Activated naive CD4-positive, alpha-beta T cell treated with anti-CD3 and anti-CD28 coated beads, Interleukin-2, amount 50 U/mL, for 16 hours (primary cell): ENCODE data around the gene SLC23A2.
"Not testable (repeated sequence)": the region's sequence is repeated elsewhere in the genome, so short reads cannot be mapped to it uniquely, and the experiment has no call there.

Experiments
- DNase-seq: peaks from one replicate; pipeline ENCODE4 v3.0.0-alpha.2; 2020

The SLC23A2 gene

DNA sequence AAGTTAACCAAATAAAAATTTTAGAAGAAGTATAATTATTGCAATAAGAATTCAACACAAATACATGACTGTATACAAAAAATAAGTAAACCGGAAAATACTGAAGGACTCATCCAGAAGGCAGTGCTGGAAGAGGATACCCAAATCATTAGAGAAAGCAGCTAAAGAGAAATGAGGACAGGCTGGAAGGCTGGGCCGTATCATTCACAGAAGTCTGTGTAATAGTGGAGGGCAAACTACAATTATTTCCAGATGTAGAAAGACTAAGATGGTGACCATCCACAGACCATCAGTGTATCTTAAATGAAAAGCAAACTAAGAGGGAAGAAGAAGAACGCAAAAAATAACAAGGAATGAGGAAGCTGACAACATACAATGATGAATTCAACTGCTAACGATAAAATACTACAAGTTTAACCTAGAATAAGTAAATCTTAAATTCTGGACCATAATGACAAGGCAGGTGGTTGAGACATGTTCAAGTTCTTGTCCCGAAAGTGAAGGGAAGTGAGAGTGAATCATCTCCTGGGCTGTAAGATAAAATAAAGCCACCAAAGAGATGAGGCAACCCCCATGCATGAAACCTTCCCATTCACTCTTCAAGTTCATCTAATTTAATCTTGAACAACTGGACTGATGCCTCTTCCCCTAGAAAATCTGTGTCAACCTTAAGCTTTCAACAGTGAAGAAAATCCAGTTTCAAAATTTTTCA, 71.5 kb downstream of the SLC23A2 start:
- no peak for DNase-seq

DNA sequence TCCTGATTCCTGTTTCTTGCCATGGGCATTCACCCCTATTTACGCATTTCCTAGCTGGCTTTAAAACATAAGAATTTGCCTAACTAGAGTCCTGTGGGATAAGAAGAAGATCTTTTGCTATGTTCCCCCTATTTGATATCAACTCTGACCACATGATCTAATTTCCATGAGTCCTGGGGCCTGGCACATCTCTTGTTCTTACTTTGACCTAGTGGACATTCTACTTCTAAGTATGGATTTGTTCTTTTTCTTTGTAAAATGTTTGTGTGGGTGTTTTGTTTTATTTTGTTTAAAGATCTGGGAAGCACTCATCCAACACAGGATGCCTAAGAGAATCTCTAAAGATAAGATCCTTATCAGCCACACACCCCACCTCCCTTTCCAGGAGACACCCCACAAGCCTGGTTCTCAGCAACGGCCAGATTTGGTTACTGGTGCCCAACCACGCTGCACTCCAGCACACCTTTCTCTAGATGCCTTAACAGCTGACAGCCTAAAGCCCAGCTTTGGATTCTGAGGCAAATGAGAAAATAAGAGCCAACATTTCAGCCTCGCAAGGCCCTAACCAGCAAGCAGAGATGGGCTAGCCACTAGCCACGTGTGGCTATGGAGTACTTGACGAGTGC, 74.7 kb downstream of the SLC23A2 start:
- no peak for DNase-seq

DNA sequence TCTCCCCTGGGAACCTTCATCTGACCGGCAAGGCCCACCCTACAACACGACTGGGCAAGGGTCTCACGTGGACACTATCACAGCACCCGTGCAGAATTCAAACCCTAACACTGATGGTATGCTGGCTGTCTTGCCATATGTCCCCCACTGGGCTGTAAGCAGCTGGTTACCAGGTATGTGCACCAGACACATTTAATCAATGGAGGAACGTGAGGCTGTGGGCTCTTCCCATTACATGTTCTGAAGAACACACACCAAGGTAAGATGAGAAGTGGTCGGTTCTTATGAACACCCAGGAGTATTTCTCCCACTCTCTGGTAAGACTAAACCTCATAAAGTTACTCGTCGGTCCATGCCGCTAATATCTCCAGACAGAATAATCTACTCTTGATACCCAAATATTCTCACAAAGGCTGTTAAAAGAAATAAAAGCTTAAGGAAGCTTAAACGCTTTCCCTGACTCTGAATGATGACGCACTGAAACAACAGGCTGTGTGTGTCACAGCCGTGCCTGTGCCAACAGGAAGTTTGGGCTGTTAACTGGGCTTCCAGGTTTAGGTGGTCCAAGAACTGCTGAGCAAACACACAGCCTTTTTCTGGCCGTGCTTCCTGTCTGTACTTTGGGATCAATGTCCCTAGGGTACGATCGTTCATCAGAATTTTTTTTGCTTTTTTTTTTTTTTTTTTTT, 75.3 kb downstream of the SLC23A2 start:
- DNase-seq: no peak

DNA sequence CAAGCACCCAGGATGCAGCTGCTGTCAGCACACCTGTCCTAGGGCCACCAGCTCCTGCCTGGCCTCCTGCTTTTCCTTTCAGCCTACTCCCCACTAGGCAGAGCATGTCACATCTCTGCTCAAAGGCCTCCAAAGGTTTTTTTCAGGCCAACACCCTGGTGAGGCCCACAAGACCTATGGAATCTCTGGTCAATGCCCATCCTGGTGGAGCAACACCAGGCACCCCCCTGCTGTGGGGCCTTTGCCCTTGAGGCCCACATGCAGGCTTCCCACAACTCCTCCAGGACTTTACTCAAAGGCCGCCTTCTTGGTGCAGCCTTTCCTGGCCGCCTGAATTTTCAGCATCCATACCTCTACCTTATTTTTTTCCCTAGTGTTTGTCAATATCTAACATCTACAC, 76.9 kb downstream of the SLC23A2 start:
- no peak for DNase-seq

DNA sequence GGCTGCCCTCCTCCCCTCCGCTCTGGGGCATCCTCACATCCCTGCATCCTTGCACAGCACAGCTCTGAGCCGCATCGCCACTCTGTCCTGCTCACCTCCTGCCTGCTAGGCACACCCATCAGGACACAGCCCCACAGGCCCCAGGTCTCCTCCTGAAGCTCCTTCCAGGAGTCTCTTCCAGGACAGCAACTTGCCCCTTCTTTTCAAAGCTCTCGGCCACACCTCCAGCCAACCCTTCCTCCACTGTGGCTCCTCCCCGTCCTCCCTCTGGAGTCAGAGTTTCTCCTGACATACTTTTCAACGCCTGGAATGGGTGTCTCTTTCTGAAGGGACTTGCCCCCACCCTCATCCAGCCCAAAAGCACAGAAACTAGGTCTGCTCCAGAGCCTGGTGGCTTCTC, 77.3 kb downstream of the SLC23A2 start:
- no peak for DNase-seq

DNA sequence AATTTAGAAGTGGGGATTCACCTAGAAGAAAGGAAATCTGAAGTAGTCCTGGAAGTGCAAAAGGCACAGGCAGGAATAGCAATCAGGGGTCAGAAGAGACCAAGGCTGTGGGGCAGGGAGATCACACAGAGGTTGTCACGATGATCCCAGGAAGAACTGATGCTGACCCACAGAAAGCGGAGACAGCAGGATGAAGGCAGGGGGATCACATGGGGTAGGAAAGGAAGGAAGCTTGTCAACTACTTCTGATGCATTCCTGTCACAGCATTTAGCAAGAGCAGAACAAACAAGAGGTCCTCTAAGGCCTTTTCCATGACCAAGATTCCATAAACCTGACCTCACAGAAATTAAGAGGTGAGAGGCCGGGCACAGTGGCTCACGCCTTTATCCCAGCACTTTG, 79.1 kb downstream of the SLC23A2 start:
- DNase-seq: no peak

DNA sequence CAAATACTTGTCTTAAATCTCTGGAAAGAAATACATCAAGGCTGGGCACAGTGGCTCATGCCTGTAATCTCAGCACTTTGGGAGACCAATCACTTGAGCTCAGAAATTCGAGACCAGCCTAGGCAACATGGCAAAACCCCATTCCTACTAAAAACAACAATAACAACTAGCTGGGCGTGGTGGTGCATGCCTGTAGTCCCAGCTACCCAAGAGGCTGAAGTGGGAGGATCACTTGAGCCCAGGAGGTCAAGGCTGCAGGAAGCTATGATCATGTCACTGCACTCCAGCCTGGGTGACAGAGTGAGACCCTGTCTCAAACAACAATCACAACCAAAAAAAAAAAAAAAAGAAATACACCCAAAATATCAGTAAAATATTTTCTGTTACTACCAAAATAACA, 80.0 kb downstream of the SLC23A2 start:
- not testable (repeated sequence) for DNase-seq

DNA sequence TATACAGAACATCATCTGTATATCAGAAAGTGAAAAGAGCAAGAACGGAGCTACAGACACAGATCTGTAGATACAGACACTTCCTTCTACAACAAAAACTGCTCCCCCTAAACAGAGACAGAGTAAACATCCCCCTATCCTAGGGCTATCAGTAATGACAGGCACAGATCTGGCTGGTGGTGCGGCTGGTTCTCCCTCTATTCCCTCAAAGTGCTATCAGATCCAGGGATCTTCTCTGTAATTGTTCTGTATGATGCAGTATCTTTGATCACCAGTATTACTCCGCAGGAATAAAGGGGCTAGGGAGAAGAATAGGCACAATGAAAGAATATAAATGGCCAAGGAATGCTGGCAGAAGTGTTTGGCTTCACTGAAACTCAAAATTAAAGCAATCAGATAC, 80.7 kb downstream of the SLC23A2 start:
- no peak for DNase-seq

DNA sequence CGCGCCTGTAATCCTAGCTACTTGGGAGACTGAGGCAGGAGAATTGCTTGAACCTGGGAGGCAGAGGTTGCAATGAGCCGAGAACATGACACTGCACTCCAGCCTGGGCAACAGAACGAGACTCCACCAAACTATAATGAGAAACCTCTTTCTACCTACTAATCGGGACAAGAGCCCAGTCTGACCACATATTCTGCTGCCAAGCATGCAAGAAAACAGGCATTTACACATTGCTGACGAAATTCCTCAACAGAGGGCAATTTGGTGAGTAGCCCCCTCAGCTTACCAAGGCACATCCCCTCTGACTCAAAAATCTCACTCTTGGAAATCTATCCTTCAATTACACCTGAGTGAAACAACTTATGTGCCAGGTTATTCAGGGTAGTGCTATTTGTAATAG, 81.2 kb downstream of the SLC23A2 start:
- DNase-seq: no peak

DNA sequence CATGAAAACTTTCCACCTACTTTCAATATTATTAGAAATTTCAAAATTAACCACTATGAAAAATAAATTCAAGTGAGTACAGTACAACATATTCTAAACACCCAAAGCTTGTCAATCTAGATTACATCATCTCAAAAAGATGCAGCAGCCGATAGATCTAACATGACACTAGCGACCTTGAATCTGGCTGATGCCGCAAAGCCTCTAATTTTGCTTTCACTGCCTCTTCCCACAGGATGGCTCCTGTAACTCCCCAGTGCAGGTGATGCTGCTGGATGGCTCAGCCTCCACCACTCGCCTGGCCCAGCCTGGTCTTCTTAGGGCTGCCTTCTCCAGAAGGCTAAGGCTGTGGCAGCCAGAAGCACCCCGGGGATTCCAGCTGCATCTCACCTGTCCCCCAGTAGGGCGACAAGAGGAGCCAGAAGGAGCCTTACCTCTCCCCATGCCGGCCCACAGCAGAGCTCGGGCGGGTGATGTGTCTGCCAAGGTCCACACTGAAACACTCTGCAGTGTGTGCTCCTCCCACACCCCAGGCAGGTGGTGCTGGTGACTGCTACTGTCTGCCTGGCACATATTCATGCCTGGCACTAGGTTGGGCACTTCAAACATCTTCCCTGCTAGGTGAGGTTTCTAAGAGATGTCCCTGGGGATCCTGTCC, 82.1 kb downstream of the SLC23A2 start:
- DNase-seq: no peak

DNA sequence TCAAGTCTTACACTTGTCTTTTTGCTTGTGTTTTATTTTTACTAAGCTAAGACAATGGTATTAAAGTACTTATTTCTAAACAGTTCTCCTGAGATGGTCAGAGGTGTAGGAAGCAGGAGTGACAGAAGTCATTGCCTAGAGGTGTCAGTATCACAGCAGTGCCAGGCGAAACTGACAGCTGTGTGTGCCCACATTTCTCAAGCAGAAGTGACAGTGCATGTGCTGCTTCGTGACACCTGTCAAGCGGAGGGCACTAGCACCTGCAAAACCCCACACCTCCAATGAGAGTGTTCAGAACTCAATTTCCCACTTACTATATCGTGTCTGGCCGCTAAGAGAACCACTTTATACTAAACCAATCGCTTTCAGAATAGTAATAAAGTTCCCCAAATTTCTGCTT, 82.8 kb downstream of the SLC23A2 start:
- no peak for DNase-seq

DNA sequence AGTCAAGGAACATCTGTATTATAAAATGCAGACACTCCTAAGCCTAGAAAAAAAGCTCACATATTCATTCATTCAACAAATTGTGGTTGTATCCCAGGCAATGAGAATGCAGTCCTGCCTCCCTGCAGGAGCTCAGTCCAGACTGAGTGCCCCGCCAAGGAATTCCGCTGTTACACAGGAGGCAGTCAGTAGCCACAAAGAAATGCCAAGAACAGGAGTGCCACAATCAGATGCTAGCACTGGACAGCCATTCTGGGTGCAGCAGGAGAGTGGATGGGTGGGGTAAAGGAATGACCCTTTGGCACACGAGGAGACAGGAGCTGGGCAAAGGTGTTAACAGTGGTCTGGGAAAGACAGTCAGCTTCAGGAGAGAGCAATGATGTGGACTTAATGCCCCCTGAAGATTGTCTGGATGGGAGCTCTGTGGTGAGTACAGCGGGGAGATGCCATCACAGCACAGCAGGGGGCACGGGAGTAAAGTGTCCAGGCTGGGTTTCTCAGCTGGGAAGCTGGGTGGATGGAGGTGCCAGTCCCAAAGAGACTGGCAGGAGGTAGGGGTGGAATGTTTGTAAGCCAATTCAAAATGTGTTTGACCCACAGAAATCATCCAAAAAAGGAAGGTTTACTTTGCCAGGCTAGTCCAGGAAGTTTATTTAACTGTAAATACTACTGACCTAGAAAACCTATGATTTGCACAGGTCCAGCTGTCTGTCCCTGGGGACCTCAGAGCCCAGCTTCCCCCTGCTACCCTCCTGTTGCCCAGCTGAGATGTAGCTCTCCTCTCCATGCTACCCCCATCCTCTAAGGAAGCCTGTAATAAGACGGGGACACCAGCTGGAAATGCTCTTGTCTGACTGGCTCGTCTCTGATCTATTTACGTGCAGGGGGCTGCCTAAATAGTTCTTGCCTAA, 84.1 kb downstream of the SLC23A2 start:
- DNase-seq: no peak

DNA sequence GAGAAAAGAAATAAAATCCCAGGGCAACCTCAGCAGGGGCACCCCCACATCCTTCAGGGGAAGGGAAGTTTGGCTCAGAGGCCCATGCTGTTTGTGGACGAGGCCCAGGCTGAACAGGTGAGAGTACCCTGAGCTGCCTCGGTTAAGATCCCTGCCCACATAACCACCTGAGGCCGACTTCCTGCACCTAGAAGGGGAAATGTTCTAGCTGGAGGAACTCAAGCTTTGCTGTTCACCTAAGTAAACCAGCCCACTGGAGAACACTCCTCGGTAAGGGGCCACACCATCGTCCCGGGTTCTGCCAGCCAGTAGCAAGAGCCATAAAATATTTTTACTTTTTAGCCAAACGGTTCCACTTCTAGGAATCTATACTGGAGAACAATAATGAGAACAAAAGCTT, 88.2 kb downstream of the SLC23A2 start:
- DNase-seq: no peak

DNA sequence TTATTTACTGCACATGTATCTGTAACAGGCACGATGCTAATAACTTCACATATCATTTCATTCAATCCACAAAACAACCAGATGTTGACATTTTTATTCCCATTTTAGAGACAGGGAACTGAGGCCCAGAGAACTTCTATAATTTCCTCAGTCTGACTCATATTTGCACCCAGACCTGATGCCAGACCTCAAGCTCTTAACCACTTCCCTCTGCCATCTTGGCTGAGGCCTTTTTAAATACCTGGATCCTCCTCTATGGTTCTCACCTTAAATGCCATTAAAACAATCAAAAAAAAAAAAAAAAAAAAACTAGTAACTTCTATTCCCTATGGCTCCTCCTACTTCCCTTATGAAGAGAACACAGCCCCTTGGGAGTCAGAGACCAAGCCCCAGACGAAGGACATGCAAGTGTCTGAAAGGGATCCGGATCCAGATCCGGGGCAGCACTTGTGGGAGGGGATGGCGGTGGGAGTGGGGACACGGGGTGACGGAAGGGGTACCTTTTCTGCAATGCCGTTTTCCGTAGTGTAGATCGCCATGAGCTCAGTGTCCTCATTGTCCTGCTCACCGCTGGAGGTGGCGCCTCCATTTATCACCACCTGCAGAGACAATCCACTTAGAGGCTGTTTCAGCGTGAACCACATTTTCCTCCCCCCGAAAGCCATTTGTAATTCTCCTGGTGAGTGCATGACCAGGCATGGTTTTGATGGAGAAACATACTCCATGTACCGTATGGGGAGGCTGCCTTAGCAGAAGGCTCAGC, 88.7 kb downstream of the SLC23A2 start:
- no peak for DNase-seq

DNA sequence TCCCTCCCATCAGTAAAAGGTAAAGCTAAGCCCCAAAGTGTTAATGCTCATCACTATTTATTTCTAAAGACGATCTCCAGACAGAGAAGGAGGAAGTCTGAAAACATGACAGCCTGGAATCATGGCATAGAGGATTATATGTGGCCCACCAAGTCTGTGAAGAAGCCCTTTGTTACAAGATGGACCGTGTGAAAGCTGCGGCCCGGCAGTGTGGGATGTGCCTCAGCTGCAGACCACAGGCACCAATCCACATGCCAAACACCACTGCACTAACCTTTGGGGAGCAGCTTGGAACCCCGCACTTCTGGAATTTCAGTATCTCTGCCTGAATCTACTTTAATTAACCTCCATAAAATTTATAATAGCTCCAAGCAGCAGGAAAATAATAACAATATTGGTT, 90.4 kb downstream of the SLC23A2 start:
- DNase-seq: no peak

DNA sequence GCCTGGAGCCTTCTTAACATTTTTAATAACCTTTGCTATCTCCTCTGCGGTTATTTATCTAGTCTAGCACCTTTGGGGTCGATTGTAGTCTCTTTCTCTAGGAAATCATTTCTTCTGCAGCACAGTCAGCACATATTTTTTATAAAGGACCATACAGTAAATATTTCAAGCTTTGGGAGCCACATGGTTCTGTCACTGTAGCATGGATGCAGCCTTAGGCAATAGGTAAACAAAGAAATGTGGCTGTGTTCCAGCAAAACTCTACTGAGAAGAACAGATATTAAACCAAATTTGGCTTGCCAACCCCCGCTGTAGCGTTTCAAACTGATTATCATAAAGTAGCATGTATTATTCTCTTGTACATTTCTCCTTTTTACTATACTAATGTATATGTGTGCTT, 95.7 kb downstream of the SLC23A2 start:
- no peak for DNase-seq

DNA sequence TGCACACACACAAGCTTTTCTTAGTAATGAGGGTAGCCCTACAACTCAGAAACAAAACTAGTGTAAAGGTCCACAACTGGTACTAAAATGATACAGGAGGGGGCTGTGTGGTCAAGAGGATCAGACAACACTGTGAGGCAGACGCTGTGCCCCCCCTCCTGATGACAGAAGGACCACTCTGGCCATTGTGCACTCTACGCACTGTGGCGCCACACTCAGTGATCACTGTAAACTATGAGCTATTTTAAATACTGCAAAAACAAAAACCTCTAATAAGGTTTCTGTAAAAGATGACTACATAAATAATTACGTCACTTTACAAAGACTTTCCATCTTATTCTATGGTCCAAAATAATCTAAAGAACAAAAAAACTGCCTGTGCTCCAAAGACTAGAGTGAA, 96.1 kb downstream of the SLC23A2 start:
- DNase-seq: no peak

DNA sequence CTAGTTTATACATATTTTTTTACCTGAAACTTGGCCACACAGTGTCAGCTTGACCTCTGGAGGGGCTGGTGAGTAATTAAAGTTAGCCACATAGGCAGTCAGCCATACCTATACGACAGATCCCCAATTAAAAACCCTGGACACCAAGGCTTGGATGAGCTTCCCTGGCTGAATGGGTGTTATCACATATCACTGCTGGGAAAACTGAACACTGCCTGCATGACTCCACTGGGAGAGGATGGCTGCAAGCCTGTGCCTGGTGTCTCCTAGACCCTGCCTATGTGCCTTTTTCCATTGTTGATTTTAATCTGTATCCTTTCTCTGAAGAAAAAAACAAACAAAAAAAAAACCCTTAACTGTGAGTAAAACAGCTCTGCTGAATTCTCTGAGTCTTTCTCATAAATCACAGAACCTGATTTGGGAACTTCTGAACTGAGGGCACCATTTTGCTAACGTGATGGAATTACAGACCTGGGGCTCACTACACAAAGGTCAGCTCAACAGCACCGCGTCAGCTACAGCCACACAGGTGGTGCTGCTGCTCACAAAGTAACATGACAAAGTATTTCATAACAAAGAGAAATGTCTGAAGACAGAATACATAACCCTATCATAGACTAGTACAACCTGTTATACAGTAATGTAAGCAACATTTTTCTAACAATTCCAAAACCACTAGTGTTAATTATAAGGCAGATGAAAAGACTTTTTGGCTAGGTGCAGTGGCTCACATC, 97.0 kb downstream of the SLC23A2 start:
- DNase-seq: no peak

DNA sequence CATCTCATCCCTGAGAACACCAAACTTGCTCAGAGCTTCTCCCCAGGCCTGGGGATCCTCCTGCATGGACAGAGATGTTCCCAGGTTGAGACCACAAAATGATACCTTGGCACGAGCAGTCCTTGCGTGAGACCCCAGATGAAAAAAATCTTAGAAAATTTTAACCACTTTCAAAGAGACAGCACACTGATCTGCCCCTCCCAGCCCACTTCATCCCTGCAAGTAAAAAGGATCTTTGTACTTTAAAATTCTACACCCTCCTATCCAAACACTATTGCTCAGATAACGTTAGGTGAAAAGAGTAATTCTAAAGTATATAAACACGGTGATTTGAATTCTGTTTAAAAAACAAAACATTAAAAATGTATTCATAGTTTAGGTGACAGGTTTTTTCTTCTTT, 98.5 kb downstream of the SLC23A2 start:
- no peak for DNase-seq

DNA sequence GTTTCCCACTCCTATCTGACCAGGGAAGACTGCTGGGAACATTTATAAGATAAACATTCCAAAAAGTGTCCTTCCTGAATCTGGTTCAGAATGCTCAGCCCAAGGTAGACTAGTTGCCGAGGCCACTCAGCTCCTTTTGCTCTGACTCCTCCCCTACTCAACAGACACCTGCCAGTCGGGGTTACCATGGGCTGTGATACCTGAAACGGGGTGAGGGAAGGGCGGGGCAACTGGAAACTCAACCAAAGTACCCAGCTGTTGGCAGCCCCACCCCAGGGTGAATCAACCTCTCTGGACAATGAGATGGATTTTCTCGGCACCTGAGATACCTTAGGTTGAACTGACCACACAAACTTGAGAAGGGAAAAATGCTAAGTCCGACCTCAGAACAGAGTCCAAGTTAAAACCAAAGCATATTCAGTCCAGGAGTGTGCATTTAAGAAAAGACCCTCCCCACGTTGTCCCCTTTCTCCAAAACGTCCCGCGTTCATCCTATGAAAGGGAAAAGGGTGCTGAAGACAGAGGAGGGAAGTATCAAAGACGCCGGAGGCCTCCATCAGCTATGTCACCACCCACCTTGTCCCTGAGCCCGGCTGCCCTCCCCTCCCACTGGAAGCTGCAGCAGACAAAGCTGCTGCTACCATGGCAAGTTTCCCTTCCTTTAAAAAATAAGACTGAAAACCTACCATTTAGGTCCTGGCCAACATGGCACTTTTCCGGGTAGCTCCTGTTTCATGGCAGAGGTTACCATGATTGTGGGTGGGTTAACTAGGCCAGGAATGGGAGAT, 100.1 kb downstream of the SLC23A2 start:
- DNase-seq: no peak
